Measurements from ENCODE around the gene SBF2.

The SBF2 gene

GRCh38 chr11:10114593-10115404, 179.2 kb downstream of the SBF2 start:
- no peak overlapping the region for H3K4me3 ChIP-seq (ENCODE audit: low read depth, low read length)
- DNase-seq (ENCODE audit: low read depth) = no peak
- no peak for TF ChIP-seq CTCF (IDR thresholded peaks at IDR 0.05; ENCODE audit: low read depth, low read length, missing control alignments)

DNA sequence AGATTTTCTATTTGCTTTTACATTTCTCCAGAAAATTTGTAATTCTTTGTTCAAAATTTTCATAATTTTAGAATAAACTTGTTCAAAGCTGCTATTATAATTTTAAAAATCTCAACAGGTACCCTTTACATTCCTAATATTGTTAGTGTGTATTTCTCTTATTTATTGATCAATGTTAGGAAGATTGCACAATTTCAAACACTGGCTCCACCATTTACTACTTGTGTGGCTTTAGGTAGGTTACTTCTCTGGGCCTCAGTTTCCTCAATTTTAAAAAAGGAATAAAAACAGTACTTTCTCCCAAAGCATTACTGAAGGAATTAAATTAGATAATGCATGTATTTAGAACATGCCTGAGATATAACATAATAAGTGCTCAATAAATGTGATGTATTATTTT, 180.2 kb downstream of the SBF2 start:
- DNase-seq (ENCODE audit: low read depth) = no peak
- TF ChIP-seq CTCF (IDR thresholded peaks at IDR 0.05; ENCODE audit: low read depth, low read length, missing control alignments) = no peak
- no peak overlapping the region for H3K4me3 ChIP-seq (ENCODE audit: low read depth, low read length)

DNA sequence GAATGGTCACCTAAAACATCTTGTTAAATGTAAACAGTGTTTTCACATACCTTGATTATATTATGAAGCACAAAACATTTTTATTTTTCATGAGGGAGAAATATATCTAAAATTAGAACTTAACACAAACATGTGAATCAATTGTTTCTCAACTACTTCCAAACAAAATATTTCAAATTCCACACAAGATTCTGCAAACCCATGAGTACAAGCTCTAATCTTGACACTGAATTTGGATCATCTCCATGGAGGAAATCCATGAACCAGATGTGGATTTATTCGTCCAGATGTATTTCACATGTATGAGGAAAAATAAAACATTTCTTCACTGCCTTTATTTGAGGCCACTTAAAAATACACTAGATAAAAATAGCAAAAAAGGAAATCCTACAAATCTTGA, 184.2 kb downstream of the SBF2 start:
- no peak for DNase-seq (ENCODE audit: low read depth)
- TF ChIP-seq CTCF (IDR thresholded peaks at IDR 0.05; ENCODE audit: low read depth, low read length, missing control alignments) = no peak
- no peak overlapping the region for H3K4me3 ChIP-seq (ENCODE audit: low read depth, low read length)

DNA sequence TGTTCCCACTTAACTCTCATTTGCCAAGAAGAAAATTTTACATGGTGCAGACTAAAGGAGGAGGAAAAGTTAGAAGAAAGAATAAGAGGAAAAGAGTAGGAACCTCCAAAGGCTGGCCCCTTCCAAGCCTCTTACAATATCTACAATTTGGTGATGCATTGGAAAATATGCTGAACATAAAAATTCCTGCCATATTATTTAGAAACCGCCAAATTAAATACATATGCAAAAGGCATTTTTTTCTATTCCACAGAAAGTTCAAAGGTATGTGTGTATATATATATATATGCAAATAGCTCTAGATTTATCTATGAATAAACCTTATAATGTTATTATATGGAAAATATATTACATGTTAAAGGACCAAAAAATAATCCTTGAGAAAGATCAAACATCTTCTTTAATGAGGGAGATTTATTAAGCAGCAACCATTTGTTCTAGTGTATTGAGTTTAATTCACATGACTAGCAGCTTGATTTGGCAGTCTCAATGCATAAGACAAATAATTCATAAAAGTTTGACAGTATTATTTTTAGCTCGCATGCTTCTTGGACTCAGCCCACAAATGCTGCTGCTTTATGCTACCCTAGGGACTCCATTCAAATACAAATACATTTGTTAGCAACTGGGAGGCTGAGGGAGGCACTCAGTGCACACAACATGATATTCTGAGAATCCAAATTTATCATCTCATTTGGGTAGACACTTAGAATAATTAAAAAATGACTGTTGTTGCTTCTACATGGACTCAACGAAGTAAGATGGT, 184.9 kb downstream of the SBF2 start:
- DNase-seq (ENCODE audit: low read depth) = no peak
- H3K4me3 ChIP-seq (ENCODE audit: low read depth, low read length) = no peak overlapping the region
- TF ChIP-seq CTCF (IDR thresholded peaks at IDR 0.05; ENCODE audit: low read depth, low read length, missing control alignments) = no peak

GRCh38 chr11:10107497-10107896, 186.5 kb downstream of the SBF2 start:
- DNase-seq (ENCODE audit: low read depth) = no peak
- no peak for TF ChIP-seq CTCF (IDR thresholded peaks at IDR 0.05; ENCODE audit: low read depth, low read length, missing control alignments)
- no peak overlapping the region for H3K4me3 ChIP-seq (ENCODE audit: low read depth, low read length)

- DNase-seq (ENCODE audit: low read depth) = no peak
- no peak overlapping the region for H3K4me3 ChIP-seq (ENCODE audit: low read depth, low read length)
- no peak for TF ChIP-seq CTCF (IDR thresholded peaks at IDR 0.05; ENCODE audit: low read depth, low read length, missing control alignments)
Observed at GRCh38 chr11:10097615-10098014, 196.4 kb downstream of the SBF2 start.
